KBM-7 (cell line): Measurements from ENCODE around the gene FCRLB.
"Not testable (repeated sequence)": the region's sequence is repeated elsewhere in the genome, so short reads cannot be mapped to it uniquely, and the experiment has no call there.

Experiments used
- DNase-seq: peaks from one replicate; pipeline ENCODE4 v3.0.0-alpha.2; 2015
- in situ Hi-C: fragments of 300-500 bp; cut with MboI; formaldehyde crosslinking; loops from 2 replicates; pipeline ENCODE4 v1.14.3; 2020; ENCODE audit warnings: low sequenced_read_pairs, low pct_unique_long_range_greater_than_20kb, mixed read lengths

The FCRLB gene

DNA sequence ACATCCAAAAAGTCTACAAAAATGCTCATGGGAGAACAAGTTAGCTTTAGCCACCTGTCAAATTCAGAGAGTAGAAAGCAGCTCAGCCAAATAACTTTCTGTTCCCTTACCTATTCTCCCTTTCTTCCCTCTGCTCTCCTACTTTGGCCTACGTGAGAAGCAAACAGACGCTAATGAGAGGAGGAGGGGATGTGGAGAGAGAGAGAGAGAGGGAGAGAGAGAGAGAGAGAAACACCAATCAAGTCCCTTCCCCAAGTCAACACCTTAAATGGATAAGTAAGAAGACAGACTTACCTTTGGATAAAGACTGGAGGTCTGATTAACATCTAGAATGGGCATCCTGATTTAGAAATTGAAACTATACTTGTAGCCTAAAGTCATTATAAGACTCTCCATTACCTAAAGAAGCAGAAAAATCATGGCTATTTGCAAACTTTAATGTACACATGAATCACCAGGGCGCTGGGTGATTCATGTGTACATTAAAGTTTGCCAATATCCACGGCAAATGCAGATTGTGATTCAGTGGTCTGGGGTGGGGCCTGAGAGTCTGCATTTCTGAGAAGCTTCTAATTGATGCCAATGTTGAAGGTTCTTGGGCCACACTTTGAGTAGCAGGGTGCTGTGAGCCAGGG is 15.1 kb downstream of the FCRLB start:
- DNase-seq, result no peak
- in situ Hi-C loops, result no loop called here

DNA sequence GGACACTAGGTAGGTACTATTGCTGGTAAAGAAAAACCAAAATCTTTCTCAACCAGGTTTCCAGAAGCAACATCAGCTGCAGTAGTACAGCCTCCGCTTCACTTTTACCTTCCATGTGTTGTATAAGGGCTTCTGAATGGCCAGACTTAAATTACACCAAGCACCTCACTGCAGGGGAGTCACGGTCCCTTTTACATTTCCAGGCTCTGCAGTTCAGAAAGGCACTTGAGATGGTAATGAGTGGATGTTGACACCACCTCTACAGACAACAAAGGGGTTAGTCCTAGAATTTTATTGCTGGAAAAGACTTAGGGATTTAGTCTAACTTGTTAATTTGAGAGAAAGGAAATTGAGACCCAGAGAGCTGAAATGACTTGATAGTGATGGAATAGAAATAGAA is 16.3 kb downstream of the FCRLB start:
- DNase-seq, result no peak
- in situ Hi-C loops, result no loop called here

DNA sequence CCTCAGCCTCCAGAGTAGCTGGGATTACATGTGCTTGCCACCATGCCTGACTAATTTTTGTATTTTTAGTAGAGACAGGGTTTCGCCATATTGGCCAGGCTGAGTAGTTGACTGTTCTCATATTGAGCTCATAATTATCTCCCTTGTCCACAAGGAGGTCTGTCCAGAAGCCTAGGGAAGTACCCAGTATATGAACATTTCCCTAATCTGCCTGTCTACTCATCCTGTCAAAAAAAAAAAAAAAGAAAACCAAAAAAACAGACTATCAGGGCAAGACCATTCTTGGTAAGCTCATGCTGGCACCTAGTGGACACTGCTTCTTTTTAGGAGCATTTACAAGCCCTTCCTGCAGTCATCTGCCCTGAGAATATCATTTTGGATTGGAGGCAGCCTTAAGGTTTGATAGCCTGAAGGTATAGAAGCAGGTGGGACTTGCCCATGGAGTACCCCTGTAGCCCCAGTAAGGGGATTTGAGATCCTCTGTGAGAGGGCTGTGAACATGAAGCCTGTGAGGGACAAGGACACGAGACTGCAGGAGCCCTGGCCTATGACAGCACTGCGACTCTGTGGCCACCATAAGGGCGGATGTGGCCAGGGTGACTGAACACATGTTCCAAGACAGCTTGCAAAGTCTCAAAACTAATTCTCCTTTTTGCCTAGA is 17.4 kb downstream of the FCRLB start:
- in situ Hi-C loops, result no loop called here
- peak; percentile 86 for DNase-seq

DNA sequence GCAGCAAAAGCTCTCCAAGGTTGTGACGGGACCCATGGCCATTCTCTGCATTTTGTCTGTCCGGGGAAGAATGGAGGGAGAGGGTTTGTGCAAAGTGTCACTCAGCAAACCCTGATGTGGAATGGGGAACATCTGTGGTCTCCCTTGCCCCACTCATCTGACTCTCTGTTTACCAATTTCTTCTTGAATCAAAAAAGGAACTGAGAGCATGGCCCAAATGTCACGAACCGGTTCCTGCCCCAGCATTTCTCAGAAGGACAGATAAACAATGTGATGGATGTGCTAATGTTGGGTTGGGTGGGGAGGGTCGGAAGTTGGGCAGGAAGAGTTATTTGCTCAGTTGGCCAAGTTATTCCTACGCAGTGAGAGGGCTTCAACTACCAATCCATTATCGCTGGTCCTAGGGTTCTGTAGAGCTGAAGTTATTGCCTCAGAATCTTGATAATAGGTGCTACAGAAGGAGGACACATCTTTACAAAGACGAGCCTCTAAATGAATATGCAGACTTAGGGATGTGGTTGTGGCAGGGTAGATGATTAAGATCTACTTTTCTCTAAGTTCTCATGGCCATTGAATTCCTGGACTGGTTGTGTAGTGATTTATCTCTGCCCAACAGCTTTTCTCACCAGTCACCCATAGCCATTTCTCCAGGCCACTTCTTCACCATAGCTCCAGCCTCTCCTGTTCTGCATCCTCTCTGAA is 18.7 kb downstream of the FCRLB start:
- DNase-seq, result no peak

DNA sequence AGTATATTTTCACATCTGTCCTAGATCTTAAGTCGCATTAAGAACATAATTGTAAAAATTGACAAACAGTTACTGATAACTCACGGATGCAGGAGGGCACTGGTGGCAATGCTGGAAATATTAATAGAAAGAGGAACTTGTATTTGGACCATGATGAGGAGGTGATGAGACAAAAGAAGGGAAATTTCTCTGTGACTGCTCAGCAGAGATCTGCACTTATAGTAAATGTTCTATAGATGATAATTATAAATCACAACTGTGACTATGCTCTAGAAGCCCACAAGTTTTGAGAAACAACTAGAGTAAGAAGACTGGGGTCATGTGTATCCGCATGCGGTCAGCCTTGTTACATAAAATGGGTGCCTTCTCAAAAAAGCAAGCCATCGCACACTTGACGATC is 19.6 kb downstream of the FCRLB start:
- in situ Hi-C loops, result no loop called here
- no peak for DNase-seq

More for the DNA sequence above, 18.7 kb downstream of the FCRLB start:
- in situ Hi-C loops, result no loop called here

DNA sequence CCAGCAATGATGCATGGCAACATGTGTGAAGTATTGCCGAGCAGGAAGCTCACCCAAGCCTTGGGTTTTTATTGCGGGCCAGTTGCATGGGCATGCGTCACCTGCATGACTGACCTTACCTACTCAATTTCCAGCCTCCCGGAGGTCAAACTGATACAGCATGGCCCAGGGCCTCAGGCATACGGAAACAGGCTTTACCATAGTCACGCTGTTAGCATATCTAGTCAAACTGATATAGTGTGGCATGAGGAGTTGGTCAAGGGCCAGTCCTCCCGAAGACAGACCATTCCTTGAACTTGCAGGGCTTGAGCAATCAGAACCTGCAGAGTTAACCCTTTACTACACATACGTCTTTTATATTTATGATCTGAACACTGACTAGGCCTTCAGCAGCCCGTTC is 21.9 kb downstream of the FCRLB start:
- in situ Hi-C loops, result no loop called here
- no peak for DNase-seq

DNA sequence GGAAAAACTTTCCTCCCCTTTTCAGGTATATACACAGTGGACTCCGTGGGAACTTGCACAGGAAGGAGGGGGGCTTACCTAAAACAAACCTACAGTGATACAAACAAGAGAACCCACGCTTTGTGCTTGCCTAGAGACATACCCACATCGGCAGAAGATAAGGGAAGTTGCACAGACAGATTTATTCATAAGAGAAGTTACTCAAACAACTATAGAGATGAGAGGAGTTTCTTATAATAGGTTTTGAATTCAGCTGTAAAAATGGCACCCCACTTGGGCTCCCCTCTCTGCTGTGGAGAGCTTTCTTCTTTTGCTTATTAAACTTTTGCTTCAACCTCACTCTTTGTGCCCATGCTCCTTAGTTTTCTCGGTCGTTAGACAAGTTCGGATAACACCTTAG is 26.5 kb downstream of the FCRLB start:
- in situ Hi-C loops, result no loop called here

DNA sequence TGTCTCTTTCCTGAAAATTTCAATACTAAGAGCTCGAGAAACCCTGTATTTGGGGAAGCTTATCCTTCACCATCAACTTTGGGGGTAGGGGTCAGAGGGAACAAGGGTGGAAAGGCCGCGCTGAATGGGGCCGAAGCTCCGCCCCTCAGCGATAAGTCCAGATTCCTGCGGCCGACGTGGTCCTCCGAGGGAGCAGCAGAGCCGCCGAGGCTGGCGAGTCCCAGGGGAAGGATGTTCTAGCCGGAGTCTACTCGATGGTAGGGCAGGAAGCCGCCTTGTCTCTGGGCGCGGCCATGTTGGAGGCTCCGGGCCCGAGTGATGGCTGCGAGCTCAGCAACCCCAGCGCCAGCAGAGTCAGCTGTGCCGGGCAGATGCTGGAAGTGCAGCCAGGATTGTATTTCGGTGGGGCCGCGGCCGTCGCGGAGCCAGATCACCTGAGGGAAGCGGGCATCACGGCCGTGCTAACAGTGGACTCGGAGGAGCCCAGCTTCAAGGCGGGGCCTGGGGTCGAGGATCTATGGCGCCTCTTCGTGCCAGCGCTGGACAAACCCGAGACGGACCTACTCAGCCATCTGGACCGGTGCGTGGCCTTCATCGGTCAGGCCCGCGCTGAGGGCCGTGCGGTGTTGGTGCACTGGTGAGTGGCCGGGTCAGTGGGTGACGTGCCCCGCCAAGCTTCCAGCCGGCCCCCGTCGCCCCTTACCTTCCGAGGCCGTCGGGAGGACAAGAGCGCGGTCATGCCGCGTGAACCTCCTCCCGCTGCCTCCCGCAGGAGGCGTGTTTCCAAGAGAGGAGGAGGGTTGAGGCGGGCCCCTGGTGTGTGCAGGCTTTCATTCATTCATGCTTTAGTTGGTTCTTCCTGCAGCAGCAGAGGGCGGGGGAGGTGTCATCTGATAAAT is 28.4 kb downstream of the FCRLB start, which contains the start of gene DUSP12:
DUSP12 (plus strand) TSS at position 278 of the 899 bp plus-strand sequence; CDS start at position 294, 16 bp downstream.
- in situ Hi-C loops, result no loop called here
- peak; percentile 92 for DNase-seq

More for the DNA sequence above, 26.5 kb downstream of the FCRLB start:
- no peak for DNase-seq

DNA sequence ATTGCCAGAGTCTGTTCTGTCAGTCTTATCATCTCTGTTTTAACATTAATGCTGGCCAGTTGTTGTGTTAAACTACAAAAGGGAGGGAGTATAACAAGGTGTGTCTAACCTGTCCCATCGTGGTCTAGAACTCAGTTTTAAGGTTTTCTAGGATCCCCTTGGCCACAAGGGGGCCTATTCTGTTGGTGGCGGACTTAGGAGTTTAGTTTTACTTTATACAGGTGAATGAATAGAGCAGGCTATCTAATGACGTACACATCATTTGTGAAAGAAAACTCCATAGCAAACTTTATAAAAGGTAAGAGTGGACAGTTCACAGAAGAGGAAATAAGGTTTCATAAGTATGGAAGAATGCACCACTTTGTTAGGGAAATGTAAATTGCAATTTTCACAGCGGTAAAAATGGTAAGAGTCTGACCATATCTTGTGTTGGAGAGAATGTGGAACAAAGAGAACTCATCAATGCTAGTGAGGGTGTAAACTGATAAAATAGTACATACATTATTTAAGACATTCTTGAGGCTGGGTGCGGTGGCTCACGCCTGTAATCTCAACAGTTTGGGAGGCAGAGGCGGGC is 42.3 kb downstream of the FCRLB start:
- peak; percentile 46 for DNase-seq
- in situ Hi-C loops, result no loop called here

DNA sequence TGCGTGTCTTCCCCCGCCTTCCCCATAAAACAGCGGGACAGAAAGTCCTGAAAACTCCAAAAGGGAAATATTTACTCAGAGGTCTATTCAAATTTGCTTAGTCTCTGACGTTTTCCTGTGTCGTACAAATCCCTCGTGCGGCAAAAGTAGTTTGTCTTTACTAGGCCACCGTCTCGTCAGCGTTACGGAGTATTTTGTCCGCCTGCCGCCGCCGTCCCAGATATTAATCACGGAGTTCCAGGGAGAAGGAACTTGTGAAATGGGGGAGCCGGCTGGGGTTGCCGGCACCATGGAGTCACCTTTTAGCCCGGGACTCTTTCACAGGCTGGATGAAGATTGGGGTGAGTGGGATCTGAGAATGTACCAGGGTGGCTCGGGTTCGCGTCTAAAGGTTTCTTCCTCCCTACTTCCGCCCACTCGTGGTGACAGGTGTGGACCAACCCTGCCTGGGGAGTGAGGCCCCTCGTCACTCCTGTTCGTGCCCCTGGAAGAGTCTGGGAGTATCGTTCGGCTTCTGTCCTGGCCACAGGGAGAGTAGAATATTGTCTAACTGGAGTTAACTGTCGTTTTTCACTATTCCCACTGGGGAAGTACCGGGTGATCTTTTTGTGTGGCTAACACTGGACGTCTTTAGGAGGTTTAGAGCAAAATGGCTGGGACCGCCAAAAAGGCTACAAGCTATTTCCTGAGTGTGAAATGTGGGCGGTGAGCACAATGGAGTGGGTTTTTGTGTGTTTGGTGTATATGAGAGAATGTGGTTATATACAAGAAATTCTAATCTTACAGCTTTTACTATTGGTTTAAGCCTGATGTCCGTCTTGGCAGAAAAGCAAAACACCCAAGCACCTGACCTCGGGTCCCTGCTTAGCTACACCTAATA is 45.0 kb downstream of the FCRLB start, which contains the start of gene ATF6:
ATF6 (plus strand) TSS at position 219 of the 880 bp plus-strand sequence; CDS start at position 260, 41 bp downstream.
- peak; percentile 89 for DNase-seq
- in situ Hi-C loops, result no loop called here

DNA sequence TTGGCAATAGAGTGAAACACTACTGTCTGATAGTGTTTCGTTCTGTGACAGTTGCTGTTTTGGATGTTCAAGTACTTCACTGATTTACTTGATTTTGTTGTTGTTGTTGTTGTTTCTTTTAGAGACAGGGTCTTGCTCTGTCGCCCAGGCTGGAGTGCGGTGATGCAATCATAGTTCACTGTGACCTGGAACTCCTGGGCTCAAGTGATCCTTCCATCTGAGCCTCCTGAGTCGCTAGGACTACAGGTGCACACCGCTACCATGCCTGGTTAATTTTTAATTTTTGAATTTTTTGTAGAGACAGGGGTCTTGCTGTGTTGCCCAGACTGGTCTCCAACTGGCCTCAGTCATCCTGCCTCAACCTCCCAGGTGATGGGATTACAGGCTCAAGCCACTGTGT is 47.1 kb downstream of the FCRLB start:
- in situ Hi-C loops, result no loop called here
- DNase-seq, result no peak

DNA sequence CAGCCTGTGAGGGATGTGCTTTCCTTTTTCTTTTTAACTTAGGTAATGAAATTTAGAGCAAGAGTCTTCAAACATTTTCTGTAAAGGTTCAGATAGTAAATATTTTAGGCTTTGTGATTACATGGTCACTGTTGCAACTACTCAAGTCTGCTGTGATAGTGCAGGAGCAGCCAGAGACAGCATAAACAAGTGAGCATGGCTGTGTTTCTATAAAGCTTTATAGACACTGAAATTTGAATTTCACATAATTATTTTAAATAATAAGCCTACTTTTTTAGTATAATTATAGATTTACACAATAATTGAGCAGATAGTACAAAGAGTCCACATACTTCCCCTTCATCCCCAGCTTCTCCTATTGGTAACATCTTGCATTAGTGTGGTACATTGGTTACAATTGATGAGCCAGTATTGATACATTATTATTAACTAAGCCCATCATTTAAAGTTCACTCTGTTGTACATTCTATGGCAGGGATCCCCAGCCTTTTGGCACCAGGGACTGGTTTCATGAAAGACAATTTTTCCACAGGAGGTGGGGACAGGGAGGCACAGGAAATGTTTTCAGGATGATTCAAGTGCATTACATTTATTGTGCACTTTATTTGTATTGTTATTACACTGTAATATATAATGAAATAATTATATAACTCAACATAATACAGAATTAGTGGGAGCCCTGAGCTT is 47.8 kb downstream of the FCRLB start:
- in situ Hi-C loops, result no loop called here
- DNase-seq, result no peak

DNA sequence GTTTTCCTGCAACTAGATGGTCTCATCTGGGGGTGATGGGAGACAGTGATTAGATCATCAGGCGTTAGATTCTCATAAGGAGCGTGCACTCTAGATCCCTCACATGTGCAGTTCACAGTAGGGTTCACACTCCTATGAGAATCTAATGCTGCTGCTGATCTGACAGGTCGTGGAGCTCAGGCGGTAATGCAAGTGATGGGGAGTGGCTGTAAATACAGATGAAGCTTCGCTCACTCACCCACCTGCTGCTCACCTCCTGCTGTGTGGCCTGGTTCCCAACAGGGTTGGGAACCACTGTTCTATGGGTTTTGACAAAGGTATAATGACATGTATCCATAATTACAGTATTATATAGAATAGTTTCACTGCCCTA is 48.3 kb downstream of the FCRLB start:
- in situ Hi-C loops, result not testable (repeated sequence)

DNA sequence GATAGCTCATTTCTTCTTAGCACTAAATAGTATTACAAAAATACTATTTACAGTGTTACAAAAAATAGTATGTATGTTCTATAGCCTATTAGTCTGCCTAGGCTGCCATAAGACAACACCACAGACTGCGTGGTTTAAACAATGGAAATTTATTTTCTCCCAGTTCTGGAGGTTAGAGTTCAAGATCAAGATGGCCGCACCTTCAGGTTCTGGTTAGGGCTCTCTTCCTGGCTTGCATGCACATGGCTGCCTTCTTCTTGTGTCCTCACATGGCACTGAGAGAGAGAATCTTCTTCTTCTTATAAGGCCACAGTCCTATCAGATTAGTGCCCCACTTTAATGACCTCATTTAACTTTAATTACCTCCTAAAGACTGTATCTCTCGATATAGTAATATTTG is 48.9 kb downstream of the FCRLB start:
- in situ Hi-C loops, result no loop called here
- no peak for DNase-seq

More for the DNA sequence above, 48.3 kb downstream of the FCRLB start:
- DNase-seq, result not testable (repeated sequence)

DNA sequence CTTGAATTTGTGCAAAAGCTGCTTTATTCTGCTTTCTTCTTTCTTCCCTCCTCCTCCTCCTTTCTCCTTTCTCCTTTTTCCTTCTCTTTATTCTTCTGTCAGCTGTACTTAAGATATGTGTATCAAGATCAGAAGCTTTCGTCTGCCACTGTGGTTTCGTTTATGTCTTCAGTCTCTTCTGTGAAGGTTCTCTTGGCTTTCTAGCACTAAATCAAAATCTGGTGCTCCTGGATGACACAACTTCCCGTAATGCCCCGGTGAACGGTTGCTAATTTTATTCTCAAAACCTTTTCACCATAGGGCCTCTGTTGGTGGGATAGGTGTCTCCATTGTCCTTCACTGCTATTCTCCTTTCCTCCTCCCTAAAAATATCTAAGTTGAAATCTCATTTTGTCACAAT is 49.8 kb downstream of the FCRLB start:
- no peak for DNase-seq
- in situ Hi-C loops, result no loop called here

DNA sequence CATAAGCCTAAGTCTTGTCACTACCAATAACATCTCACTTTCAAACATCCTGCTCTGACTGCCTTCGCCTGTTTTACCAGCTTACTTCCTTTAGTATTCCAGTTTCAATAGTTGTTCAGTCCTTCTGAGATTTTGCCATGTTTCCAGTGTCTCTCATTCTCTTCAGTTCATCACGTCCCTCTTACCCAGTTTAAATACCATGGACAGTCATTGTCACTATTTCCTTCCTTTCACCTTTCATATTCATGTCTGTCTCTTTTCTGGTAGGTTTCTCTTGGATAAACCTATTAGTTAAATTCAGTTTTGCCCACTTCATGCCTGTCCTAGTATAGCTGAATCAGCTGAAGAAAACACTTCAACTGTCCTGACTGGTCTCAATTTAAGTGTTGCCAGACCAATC is 50.6 kb downstream of the FCRLB start:
- no peak for DNase-seq
- in situ Hi-C loops, result no loop called here

DNA sequence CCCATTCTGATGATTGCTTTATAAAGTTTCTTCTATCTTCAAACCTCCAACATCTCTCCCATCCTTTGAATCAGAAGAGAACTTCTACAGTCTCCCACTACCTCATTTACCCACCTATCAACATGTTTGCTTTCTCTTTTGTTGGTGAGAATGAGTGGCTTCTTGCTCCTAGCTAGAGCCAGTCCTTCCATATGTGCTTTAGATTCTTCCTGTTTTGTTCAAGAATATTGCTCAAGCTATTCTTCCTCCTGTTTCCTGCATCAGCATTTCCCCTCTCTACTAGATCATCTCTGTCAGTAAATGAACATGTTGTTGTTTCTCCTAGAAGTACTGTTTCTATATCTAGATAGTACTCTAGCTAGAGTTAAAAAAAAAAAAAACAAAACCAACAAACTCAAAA is 51.1 kb downstream of the FCRLB start:
- peak; percentile 73 for DNase-seq
- in situ Hi-C loops, result no loop called here

DNA sequence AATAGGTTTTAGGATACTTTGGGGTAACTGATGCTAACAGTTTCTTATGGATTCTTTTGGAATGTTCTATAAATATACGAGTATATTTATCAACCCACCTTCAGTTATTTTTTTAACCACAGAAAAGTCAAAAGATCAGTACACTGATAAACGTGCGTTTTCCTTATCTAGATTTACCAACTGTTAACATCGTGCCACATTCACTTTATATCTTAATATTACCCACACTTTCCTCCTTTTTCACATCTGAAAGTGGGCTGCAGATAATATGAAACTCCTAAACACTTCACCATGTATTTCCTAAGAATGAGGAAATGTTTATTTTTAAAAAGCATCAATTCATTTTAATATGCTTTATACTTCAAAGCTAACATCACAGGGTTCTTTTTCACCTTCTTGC is 52.4 kb downstream of the FCRLB start:
- in situ Hi-C loops, result no loop called here
- no peak for DNase-seq
